GM21786 (cell line): Measurements from ENCODE around the gene PEX5L.
"Not testable (repeated sequence)": the region's sequence is repeated elsewhere in the genome, so short reads cannot be mapped to it uniquely, and the experiment has no call there.

Experiments used
- ATAC-seq: cut with Tn5 transposase; IDR thresholded peaks from one replicate; pipeline ENCODE4 v1.9.1; 2021; ENCODE audit not compliant: unreplicated experiment

Gene PEX5L

DNA sequence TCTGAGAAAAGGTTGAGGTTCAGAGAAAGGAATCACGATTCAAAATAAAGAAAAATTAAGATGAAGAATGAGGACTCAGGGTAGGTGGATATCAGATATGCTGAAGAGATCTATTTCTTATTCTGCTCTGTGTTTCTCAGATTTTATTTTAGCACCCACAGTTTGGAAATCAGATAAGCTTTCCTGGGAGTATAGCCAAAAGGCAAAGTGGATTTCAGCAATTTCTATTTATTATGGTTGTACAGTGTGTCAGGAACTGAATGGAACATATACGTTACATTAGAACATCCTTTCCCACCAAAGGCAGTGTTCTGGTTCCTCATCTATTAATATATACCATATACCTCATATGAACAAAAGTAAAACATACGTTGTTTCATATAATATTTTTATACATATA is 18.9 kb downstream of the PEX5L start:
- no peak for ATAC-seq

DNA sequence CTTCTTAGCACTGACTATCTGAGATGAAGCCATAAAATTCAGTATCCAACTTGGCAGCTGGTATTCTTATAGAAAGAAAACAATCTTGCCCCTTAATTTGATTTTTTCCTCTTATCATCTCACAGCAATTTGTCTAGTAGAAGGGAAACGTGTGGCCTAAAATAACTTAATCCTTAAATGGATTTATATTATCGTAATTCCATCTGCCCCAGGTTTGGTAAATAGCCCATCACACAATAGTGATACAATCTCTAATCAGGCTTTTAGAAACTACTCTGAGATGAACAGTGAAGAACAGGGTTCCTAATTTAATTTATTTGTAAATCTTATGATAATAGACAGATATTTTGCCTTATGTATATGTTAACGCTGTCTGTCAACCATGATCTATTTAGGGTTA is 24.8 kb downstream of the PEX5L start:
- ATAC-seq: no peak

DNA sequence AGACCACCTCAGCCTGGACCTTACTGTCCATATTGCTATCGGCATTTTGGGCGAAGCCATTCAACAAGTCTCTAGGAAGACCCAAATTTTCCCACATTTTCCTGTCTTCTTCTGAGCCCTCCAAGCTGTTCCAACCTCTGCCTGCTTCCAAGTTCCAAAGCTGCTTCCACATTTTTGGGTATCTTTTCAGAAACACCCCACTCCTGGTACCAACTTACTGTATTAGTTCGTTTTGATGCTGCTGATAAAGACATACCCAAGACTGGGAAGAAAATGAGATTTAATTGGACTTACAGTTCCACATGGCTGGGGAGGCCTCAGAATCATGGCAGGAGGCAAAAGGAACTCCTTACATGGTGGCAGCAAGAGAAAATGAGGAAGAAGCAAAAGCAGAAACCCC is 28.4 kb downstream of the PEX5L start:
- not testable (repeated sequence) for ATAC-seq

DNA sequence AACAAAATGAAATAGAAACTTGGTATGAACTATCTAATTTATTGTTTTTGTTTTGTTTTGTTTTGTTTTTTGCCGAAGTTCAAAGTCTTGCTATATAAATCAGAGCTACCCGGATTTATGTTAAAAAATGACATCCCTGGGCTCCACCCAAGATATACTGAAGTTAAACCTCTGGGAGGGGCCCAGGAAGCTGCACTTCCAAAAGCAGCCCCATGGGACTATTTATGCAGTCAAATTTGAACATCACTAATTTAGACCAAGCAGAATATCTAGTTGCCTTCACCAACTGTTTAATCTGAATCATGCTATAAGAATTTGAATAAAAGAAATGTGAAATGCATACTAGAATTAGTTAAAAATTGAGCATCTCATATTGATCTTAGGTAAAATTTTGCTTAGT is 32.2 kb downstream of the PEX5L start:
- ATAC-seq: no peak

DNA sequence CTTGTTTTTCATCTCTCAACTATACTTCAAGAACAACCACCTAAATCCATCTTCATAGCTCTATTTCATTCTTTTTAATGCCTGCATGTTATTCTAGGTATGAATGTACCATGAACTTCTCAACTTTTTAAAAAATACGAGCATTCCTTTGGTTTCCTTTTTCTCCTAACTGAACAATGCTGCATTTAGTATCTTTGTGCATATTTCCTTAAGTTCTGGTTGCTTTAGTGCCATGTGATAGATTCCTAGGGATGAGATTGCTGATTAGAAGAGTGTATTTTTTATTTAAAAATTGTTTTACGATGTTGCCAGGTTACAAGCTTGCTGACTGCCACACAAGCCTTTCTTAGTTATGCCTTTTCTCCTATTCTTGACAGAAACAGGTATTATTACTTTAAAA is 34.7 kb downstream of the PEX5L start:
- no peak for ATAC-seq

DNA sequence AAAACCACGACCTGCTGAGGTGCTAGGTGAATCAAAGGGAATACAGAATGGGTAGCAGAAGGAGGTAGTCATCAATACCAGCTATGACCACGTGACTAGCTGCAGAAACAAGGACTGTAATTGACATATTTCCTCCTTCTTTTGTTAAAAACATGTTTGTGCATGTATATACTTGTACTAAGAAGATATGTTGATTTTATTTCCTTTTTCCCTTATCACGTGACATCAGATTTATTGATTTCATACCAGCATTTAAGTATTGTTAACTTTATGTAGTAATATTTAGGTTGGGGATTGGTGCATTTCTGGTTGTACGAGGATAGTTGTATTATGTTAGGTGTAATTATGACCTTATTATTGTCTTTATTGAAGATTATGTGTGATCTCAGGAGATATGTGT is 36.2 kb downstream of the PEX5L start:
- no peak for ATAC-seq

DNA sequence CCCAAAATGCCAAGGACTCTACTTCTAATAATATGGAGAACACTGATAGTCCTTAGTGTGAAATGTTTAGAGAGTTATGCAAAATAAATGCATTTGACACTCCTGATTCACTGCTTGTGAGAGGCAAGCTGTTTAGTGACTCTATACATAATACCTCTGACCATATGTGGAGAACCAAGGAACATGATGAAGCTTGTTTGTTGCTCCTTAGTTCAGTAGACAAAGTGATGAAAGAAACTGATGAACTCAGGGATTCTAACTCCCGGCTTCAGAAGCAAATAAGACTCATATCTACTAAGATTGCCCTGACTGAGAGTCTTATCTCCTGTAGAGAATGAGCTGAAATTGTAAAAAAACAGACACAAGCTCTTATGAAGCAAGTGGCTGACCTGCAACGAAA is 41.3 kb downstream of the PEX5L start:
- no peak for ATAC-seq

DNA sequence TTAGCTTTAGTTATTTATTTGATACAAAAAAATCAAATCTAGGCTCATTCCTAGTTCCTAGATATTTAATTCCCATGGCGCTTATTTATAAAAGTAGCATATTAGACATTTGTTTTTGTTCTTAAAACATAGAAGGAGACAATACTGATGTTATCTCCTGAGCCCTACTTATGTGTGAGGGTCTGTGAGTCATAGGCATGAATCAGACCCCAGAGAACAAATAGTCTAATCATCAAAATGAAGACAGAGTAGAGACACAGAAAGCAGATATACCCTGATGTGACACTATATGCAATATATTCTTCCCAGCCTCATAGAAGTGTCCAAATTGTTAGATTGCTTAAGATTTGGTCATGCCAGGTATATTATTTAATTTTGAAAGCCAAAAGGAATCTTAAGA is 44.9 kb downstream of the PEX5L start:
- ATAC-seq: no peak

DNA sequence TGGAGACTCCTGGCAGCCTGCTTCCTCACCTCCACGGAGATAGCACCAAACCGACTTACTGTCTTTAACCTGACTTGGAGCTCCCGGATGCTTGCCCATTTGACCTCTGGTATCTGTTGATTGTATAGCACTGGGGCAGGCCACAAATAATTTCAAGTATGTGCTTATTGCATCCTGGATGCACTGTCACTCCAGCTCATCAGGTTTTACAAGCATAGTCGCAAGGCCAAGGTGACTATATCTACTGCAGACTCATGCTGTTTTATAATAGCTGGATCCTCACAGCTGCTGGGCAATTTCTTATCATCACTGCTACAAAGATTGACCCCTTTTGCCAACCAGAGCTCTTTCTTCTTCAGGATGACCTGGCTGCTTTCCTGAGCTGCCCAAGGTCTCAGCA is 45.6 kb downstream of the PEX5L start:
- no peak for ATAC-seq

DNA sequence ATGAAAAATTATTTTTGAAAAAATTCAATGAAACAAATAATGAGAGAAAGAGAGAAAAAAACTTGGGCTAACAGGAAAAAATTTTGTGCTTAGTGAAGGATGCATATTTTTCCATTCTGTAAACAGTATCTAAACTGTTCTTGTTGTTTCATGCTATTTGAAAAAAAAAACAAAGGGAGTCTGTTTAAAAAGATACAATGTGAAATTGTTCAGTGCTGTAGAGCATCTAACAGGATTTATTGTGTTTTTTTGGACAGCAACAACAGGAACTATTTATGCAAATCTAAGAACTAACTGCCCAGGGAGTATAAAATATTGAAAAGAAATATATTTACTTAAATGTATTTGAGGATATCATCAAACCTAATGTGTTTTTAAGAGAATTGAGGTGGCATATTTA is 55.1 kb downstream of the PEX5L start:
- ATAC-seq: no peak

DNA sequence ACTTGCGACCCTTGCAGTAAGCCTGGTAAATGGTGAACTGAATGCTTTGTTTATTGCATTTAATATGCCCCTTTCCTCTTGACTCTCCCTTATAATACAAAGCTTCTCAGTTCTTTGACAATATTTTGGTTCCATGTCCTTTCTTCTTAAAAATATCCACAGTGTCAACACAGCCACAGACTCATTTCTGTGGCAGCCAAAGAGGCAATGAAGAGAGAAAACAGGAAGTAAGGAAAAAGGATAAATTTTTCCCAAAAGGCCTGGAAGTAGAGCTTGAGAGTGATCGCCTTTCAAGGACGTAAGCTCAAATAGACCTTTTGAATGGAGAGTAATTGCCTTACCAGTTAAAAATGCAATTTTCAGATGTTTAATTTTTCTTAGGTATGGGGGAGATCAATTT is 59.4 kb downstream of the PEX5L start:
- ATAC-seq: no peak

DNA sequence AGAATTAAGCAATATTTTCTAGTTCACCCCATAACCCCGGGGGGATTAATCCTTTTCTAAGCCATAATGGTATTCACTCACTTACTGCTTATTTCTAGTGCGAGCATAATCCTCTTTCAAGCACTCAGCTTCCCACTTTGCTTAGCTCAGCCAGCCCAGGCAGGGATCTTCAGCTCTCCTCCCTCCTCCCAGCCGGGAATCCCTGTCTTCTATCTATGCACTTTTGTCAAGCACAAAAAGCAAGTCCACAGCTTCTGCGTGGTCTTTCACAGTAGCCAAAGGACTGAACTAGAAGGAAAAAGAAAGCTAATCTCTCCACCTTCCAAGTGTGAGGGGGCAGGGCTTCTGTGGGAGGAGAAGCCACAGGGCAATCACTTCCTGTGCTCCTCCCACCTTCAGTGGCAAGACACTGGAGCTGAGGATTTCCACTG is 62.8 kb downstream of the PEX5L start:
- peak; percentile 62 for ATAC-seq

DNA sequence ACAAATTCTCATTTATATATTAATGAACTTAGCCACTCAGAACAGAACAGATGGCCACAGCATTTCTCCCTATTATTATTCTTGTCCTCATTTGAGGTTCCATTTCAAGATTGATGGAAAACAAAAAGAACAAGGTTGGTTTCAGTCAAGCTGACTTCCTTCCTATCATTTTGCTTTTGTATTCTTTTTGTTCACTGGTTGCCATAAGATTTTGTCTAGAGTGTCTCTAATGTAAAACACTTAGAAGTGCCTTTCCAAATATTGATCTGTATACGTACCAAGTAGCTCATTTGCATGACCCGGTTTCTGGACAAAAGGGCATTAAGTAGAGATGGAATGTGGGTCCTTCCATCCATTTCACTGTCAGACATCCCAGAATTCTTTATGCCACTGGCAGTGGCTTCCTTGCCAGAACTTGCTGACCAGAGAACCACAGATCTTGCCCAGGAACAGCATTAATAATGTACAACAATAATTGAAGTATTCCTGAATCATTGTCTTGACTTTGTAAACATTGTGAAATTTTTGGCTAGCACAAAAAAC is 63.8 kb downstream of the PEX5L start:
- ATAC-seq: no peak

DNA sequence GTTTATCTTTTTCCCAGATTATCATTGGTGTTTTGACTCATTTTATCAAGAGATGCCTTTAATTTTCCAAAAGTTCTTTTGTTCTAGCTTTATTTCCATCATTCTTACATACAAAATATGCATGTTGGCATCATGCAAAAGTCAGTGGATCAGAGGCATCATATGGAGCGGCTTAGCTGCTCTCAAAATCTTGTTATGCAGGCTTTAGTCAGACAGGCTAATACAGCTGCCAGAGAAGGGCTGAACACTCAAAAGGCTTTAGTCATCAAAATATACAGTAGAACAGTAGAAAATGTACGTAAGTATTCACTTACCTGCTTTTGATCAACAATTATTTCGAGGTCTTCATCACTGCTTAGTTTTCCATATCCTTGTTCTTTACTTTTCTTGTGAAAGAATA is 65.5 kb downstream of the PEX5L start:
- no peak for ATAC-seq

DNA sequence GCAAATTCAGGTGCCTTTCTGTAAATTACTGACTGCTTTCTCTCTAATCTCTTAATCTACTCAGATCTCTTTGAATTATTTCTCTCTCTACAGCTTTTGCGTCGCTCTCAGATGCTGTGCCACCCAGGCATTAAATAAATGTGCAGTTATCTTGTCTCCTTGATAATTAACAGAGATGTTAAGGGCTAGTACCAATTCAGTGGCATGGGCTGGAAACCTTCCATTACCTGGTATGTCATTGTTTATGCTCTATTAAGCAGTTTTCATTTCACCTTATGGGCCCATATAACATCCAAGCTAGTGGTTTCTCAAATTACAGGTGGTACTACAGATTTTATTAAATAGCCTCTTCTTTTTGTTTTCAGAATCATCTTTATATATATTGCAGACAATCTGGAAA is 66.0 kb downstream of the PEX5L start:
- ATAC-seq: no peak

DNA sequence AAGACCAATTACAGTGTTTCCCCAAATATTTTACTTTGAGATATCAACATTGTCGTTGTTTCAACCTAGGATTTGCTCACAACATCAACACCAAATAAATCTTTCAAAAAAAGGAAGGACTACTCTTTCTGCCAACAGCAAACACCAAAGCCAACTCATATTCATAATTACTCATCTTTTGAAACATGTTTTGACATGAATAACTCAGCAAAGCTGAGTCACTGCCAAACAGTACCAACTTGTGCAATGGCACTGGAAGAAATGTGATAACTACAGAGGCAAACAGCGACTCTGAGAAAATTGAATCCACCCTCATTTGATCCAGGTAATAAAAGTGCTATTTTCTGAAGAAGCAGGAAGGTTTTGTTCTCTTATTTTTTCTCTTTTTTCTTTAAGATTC is 67.2 kb downstream of the PEX5L start:
- ATAC-seq: no peak

DNA sequence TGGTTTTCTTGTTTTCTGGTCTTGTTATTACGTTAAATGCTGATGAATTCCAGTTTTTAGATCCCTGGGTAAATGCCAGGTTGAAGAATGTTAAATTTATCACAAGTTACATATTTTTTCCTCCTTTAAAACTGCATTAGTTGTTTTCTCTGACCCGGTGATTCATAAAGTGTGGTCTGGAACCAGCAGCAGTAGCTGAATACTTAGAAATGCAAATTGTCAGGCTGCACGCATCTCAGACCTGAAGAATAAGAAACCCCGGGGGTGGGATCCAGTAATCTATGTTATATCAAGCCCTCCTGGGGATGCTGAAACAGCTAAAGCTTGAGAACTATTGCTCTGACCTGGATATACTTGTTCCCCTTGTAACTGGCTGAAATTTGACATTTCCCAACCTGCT is 69.1 kb downstream of the PEX5L start:
- peak; percentile 85 for ATAC-seq

DNA sequence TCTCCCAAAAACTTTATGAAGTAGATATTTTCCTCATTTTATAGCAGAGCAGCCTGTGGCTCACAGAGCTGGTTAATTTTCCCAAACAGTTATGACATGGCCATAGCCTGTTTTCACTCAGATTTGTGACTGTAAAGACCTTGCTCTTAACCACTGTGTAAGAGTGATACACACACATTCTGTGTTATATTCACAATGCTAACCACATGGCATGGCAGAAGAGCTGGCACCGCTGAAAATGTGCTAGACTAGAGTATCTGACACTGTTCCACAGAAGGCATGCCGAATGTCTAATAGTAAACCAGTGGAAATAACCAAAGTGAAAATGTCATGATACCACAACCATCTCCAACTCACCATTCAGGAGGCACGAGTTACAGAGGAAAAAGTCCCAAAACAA is 71.8 kb downstream of the PEX5L start:
- ATAC-seq: no peak

DNA sequence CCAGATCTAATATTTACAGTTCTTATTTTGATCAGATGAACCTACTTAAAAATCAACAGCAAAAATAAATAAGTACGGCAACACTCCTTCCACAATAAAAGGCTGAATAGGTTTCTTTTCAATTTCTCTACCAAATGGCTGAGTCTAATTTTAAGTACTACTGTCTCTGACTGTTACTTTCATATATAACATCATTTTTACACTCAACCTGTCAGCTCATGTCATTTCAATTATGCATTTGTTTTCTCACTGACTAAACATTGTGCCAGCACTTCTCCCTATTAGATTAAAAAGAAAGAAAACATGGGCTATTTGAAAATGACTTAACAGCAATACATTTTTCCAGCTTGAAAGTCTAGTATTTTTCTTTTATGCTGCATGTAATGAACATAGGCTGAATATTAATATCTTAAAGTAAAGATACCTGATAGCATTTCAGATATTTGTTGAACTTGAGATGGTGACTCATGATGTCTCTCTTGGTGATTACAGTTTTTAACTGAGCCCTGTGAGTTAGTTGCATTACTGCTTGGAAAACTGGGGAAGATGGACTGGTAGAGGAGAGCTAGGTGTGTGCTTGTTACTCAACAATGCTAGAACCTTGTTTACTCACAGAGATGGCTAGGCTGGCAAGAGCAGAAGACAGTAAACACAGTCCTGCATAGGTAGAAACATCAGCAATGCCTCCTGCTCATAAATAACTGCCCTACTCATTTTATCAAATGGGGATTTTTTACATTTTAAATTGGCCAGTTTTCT is 73.9 kb downstream of the PEX5L start:
- ATAC-seq: no peak

DNA sequence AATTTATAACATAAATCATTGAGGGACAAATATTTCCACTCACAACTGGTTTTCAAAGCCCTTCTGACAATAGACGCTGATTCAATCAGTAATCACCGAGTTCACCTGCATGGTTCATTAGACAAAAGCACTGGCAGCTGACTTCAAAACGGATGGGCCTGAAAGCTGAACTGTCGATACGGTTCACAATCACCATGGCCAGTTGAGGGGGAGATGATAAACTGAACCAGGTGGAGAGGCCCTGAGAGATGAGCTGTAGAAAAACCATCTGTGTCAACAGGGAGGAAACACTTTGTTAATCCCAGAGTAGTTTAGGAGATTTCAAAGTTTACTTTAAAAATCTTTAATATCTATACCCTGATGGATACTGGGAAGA is 75.0 kb downstream of the PEX5L start:
- peak; percentile 74 for ATAC-seq

DNA sequence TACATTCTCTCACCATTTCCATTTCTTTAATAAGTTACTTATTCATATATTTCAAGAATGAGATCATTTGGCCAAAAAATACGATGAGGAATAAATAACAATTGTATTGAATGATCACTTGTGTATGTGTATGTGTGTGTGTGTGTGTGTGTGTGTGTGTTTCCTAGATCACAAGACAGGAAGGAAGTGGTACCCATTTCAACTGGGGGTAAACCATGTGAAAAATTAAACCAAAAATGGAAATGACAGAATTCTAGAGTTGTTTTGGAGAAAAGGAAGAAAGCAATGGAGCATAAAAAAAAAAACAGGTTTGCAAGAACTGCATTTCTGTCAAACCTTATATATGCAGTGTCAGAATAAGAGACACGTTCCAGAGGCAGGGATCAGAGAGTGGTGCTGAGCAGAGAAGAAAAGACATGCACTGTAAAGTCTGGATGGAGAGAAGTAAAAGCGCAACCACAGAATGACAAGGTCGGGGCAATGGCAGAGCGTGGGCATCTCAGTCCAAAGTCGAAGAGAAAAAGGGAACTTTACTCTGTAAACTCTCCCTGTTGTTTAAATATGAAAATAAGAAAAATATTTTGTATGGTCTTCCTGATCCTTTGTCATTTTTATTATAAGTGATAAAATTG is 75.5 kb downstream of the PEX5L start:
- ATAC-seq: peak; percentile 17

DNA sequence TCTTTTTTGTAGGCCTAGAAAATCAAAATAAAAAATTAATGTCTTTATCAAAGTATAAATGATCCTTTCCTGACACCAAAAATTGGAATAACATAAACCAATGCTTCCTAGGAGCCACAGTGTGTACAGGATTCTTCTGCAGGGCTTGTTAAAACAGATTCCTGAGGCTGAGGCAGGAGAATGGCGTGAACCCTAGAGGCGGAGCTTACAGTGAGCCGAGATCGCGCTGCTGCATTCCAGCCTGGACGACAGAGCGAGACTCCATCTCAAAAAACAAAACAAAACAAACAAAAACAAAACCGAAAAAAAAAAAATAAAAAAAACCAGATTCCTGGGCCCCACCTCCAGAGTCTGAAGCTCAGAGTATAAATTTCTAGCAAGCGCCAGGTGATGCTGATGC is 78.0 kb downstream of the PEX5L start:
- no peak for ATAC-seq

DNA sequence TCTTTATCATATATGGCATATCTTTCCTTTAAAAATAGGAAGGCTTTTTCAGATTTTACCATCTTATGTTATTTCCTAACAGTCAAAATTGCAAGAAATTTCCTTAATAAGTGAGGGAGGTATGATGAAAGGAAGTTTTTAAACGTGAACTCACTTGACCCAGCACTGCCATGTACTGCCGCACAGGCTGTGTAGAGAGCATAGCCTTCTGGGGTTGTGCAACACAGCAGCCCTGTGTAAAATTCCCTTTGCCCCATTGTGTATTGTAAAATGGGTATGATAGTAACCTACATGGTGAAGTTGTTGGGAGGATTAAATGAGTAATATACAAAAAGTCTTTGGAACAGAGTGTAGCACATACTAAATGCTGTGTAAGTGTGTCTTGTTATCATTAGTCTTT is 78.6 kb downstream of the PEX5L start:
- ATAC-seq: no peak
